ENCODE measurements around the gene STX11.
"Not testable (repeated sequence)": the region's sequence is repeated elsewhere in the genome, so short reads cannot be mapped to it uniquely, and the experiment has no call there.

The STX11 gene

GRCh38 chr6:144178323-144178722 lies 28.0 kb downstream of the STX11 start:
- DNase-seq = no peak

GRCh38 chr6:144179237-144179636 lies 28.9 kb downstream of the STX11 start:
- no peak for DNase-seq

GRCh38 chr6:144179828-144180227 lies 29.5 kb downstream of the STX11 start:
- no peak for DNase-seq

GRCh38 chr6:144180354-144180753 lies 30.0 kb downstream of the STX11 start:
- DNase-seq = not testable (repeated sequence)

- no peak for DNase-seq
Observed at GRCh38 chr6:144181639-144182038, 31.3 kb downstream of the STX11 start.

- not testable (repeated sequence) for DNase-seq
Observed at GRCh38 chr6:144184186-144184585, 33.9 kb downstream of the STX11 start.

- no peak for DNase-seq
Observed at GRCh38 chr6:144185133-144185836, 35.0 kb downstream of the STX11 start.

GRCh38 chr6:144186817-144187625 lies 36.7 kb downstream of the STX11 start:
- no peak for DNase-seq

GRCh38 chr6:144189351-144189750 lies 39.0 kb downstream of the STX11 start:
- DNase-seq = no peak

GRCh38 chr6:144190080-144190479 lies 39.8 kb downstream of the STX11 start:
- no peak for DNase-seq

- no peak for DNase-seq
Observed at GRCh38 chr6:144190593-144190992, 40.3 kb downstream of the STX11 start.

- no peak for DNase-seq
Observed at GRCh38 chr6:144193181-144193580, 42.9 kb downstream of the STX11 start.

GRCh38 chr6:144194293-144194810 lies 44.0 kb downstream of the STX11 start:
- DNase-seq = no peak

- DNase-seq = no peak
Observed at GRCh38 chr6:144195671-144196270, 45.5 kb downstream of the STX11 start.

GRCh38 chr6:144197919-144198318 lies 47.6 kb downstream of the STX11 start:
- no peak for DNase-seq

GRCh38 chr6:144202879-144203468 lies 52.7 kb downstream of the STX11 start:
- DNase-seq = no peak

GRCh38 chr6:144211160-144211559 lies 60.8 kb downstream of the STX11 start:
- DNase-seq = no peak

- no peak for DNase-seq
Observed at GRCh38 chr6:144213315-144213714, 63.0 kb downstream of the STX11 start.

- no peak for DNase-seq
Observed at GRCh38 chr6:144214029-144214428, 63.7 kb downstream of the STX11 start.

- DNase-seq = no peak
Observed at GRCh38 chr6:144214622-144215401, 64.5 kb downstream of the STX11 start.

- DNase-seq = no peak
Observed at GRCh38 chr6:144215402-144215931, 65.2 kb downstream of the STX11 start.

Measured in DMS79 treated with DMSO at 0.1 percent for 48 hours (cell line).